ENCODE measurements around the gene GPAM.

DNA sequence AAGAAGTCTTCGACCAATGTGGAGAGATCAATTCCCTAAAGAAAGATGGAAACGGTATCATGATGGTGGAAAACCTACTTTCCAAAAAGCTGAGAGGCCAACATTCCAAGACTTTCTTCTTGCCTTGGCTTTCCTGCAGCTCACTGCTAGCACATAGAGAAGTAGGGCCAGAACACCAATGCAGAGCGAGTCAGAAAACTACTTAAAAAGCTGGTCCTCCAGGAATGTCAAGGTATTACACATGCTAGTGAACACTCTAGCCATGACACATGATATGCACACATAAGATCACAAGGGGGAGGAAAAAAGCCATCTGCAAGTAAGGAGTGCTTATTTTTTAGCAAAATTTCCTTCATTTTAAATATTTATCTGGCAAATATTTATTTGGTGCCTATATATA lies 22.7 kb downstream of the GPAM start:
- TF ChIP-seq, protein P1, sequence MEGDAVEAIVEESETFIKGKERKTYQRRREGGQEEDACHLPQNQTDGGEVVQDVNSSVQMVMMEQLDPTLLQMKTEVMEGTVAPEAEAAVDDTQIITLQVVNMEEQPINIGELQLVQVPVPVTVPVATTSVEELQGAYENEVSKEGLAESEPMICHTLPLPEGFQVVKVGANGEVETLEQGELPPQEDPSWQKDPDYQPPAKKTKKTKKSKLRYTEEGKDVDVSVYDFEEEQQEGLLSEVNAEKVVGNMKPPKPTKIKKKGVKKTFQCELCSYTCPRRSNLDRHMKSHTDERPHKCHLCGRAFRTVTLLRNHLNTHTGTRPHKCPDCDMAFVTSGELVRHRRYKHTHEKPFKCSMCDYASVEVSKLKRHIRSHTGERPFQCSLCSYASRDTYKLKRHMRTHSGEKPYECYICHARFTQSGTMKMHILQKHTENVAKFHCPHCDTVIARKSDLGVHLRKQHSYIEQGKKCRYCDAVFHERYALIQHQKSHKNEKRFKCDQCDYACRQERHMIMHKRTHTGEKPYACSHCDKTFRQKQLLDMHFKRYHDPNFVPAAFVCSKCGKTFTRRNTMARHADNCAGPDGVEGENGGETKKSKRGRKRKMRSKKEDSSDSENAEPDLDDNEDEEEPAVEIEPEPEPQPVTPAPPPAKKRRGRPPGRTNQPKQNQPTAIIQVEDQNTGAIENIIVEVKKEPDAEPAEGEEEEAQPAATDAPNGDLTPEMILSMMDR (IDR thresholded peaks at IDR 0.05): no peak
- TF ChIP-seq POLR2A (IDR thresholded peaks at IDR 0.05) (no peak), EP300 (IDR thresholded peaks at IDR 0.05) (no peak), POLR2AphosphoS5 (IDR thresholded peaks at IDR 0.05) (no peak)
